IMR-90 (cell line): ENCODE results near the gene TMEM259. TPM values are rescaled to one million over a fixed set of nuclear protein-coding genes. Genes with fewer than 3 reads are reported as not detected.

Source experiments
- BHLHE40 ChIP-seq: fragments of 150-350 bp; IDR thresholded peaks from 2 replicates; pipeline ENCODE4 v1.6.1; 2016; ENCODE audit warnings: mild to moderate bottlenecking, low read depth, low read length
- MAFK ChIP-seq: IDR thresholded peaks from 2 replicates; pipeline ENCODE4 v1.6.1; 2012; ENCODE audit warnings: low read depth, low read length, improper control_type of control experiment
- MAZ ChIP-seq: IDR thresholded peaks from 2 replicates; pipeline ENCODE4 v1.6.1; 2012; ENCODE audit warnings: low read depth, mild to moderate bottlenecking, low read length, improper control_type of control experiment, moderate library complexity, borderline replicate concordance
- polyA plus RNA-seq, 3 experiments: library from polyadenylated mRNA; depleted of rRNA; stranded (reverse); fragments of >200 nt; gene quantifications; 2 replicates each; pipeline ENCODE4 v1.2.3, GENCODE V29; 2012; ENCODE audit warnings: low replicate concordance in 1 of 3
- total RNA-seq: library from RNA; depleted of rRNA; stranded (reverse); fragments of >200 nt; gene quantifications from 2 replicates; pipeline ENCODE4 v1.2.3, GENCODE V29; 2012

TMEM259 gene
- total and polyA plus RNA-seq, 2 of the 4 experiments (the other 2 are of a cell fraction) = 22.6 to 153 TPM

DNA sequence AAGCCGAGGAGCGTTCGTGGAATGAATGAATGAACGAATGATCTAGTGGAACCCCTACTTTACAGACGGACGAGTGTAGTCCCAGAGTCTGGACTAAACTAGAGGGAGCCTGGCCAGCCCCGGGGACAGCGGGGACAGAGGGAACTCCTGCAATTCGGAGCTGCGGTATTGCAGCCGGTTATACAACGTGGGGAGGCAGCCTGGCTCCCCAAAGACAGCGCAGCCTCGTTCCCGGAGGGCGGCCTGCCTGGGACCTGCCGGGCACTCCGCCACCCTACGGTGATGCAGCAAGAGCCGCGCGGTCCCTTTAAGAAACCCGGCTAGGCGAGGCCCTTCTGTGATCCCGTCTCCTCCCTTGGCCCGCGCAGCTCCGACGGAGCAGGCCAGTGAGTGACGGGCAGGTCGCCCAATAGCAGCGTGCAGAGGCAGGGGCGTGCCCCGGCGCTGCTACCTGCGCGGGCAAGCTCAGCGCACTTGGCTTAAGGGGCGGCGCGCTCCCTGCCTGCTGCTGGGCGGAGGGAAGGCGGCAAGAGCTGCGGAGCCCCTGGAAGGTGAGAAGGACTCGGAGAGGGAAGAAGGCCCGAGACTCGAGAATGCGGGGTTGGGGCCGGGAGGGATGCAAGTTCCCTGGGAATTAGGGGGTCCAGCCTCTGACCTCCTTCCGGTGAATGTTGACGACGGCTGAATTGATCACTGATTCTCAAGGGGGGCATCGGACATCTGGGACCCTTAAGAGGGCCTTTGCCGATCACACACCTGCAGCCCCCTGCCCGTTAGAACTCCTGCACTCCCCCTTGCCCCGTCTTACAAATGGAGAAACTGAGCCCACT lies 18.9 kb upstream of the TMEM259 start, which contains the start of gene ABCA7 (continued):
- TF ChIP-seq BHLHE40 (no peak), MAFK (no peak), MAZ (peak; percentile 59; the same call in 1 of the 2 replicates)
